A673 (cell line): ENCODE measurements around the gene RCC2. TPM values are rescaled to one million over a fixed set of nuclear protein-coding genes. Genes with fewer than 3 reads are reported as not detected.

Experiments
- BruUV-seq: library from RNA; stranded (reverse); fragments of 400-500 nt; replicated peaks from 2 replicates; lab custom pipeline; 2021; lab: Mats Ljungman, UMichigan
- CTCF ChIA-PET: fragments of 300-600 bp; sonication (Branson Sonifier 250); formaldehyde crosslinking; loops from one replicate; lab custom pipeline; 2022; ENCODE audit warnings: antibody characterized with exemption; lab: Charles Lee
- POLR2A ChIA-PET: fragments of 300-600 bp; sonication (Branson Sonifier 250); formaldehyde crosslinking; loops from one replicate; lab custom pipeline; 2022; ENCODE audit warnings: antibody characterized with exemption; ENCODE audit not compliant: low non-redundant PET; lab: Charles Lee
- DNase-seq: peaks from one replicate; pipeline ENCODE4 v3.0.0-alpha.2; 2015; ENCODE audit warnings: low spot score
- H3K27ac ChIP-seq: fragments of 200-600 bp; sonication (generic); 2 replicates; pipeline ENCODE4 v1.5.1; 2016; ENCODE audit warnings: mixed run types, low read depth, mild to moderate bottlenecking, mixed read lengths, antibody characterized with exemption, low read length; ENCODE audit not compliant: poor library complexity, severe bottlenecking
- H3K27me3 ChIP-seq: fragments of 200-600 bp; sonication (generic); replicated peaks from 2 replicates; pipeline ENCODE4 v1.6.1; 2017; ENCODE audit warnings: mixed run types, low read depth, mild to moderate bottlenecking, mixed read lengths, antibody characterized with exemption, low read length; ENCODE audit not compliant: insufficient read depth, poor library complexity
- H3K36me3 ChIP-seq: fragments of 200-600 bp; sonication (generic); 2 replicates; pipeline ENCODE4 v1.6.1; 2016; ENCODE audit warnings: mixed run types, mild to moderate bottlenecking, mixed read lengths, antibody characterized with exemption, low read length; ENCODE audit not compliant: insufficient read depth, poor library complexity, severe bottlenecking
- H3K4me1 ChIP-seq: fragments of 200-600 bp; sonication (generic); 2 replicates; pipeline ENCODE4 v1.6.1; 2017; ENCODE audit warnings: mixed run types, mild to moderate bottlenecking, mixed read lengths, antibody characterized with exemption, low read length; ENCODE audit not compliant: insufficient read depth, poor library complexity, severe bottlenecking
- H3K4me3 ChIP-seq: fragments of 200-600 bp; sonication (generic); 2 replicates; pipeline ENCODE4 v1.5.1; 2016; ENCODE audit warnings: low read depth, mixed run types, mild to moderate bottlenecking, mixed read lengths, low read length; ENCODE audit not compliant: poor library complexity, severe bottlenecking
- H3K9me3 ChIP-seq: fragments of 200-600 bp; sonication (generic); 2 replicates; pipeline ENCODE4 v1.6.1; 2016; ENCODE audit warnings: mixed run types, low read depth, mild to moderate bottlenecking, mixed read lengths, antibody characterized with exemption, low read length; ENCODE audit not compliant: poor library complexity, severe bottlenecking
- EZH2 ChIP-seq: fragments of 200-600 bp; sonication (generic); IDR thresholded peaks from 2 replicates; pipeline ENCODE4 v1.6.1; 2017; ENCODE audit warnings: borderline replicate concordance, low read depth, mild to moderate bottlenecking, mixed read lengths, antibody characterized with exemption, low read length; ENCODE audit not compliant: poor library complexity, severe bottlenecking
- intact Hi-C: fragments of 100-400 bp; cut with micrococcal nuclease; formaldehyde crosslinking; loops from one replicate; pipeline ENCODE4 v1.10.0; 2022; ENCODE audit not compliant: unreplicated experiment
- total RNA-seq: library from RNA; stranded (reverse); gene quantifications from 2 replicates; pipeline ENCODE4 v1.2.3, GENCODE V29; 2021
- TF ChIP-seq, protein P1 (sequence below): fragments of 300-800, 200-600 bp; sonication (generic); conservative IDR thresholded peaks from 2 replicates; pipeline ENCODE4 v1.5.1; 2017; ENCODE audit warnings: low read depth, mild to moderate bottlenecking, antibody characterized with exemption, low read length, moderate library complexity, mixed read lengths

Gene RCC2
- total RNA-seq, 1 experiment from 2014 or later: 182 TPM

DNA sequence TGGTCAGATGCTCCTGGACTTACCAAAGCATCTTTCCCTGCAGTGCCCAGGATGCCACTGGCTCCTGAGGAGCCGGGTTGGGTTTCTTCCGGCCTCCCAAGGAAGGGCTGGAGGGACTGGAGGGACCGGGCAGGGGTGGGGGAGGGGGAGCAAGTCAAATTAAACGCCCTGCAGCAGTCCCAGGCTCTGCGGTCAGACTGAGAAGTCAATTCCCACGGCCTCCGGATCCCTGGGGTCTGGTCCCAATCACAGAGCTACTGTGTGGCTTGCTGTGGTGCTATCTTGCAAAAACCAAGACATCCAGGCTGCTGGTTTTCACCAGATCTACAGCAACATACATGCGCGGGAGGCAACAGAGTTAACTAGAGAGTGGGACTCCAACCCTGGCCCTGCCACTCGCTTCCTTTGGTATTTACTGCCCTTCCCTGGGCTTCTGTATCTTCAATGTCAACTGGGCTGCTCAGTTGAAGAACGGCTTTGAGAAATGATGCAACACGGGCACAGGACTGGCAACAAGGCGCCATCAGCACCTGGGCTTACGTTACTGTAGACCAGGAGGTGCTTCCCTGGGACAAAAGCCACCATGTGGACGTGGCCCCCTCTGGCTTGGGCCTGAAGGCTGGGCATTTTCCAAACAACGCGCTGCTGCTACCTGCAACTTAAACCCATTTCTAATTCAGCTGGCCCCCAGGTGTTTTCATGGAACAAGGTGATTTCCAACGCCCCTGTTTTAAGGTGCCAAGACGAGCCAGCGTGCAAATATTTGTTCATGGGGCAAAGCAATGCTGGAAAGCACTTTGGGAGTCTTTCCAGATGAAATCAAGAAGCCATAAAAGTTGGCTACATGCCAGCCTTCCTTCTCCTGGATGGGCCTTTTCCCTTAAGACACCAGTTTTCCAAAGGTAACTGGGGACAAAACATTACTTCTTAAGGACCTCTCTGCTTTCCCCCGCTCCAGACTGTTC is 11.5 kb downstream of the RCC2 start:
- peaks cover 82% of the 10 kb centered on the region for H3K36me3 ChIP-seq
- no peaks in the 10 kb centered on the region for H3K9me3 ChIP-seq
- no peaks in the 10 kb centered on the region for H3K4me1 ChIP-seq
- intact Hi-C loops: no loop called here
- H3K27ac ChIP-seq: no peak overlapping the region
- TF ChIP-seq, protein P1, sequence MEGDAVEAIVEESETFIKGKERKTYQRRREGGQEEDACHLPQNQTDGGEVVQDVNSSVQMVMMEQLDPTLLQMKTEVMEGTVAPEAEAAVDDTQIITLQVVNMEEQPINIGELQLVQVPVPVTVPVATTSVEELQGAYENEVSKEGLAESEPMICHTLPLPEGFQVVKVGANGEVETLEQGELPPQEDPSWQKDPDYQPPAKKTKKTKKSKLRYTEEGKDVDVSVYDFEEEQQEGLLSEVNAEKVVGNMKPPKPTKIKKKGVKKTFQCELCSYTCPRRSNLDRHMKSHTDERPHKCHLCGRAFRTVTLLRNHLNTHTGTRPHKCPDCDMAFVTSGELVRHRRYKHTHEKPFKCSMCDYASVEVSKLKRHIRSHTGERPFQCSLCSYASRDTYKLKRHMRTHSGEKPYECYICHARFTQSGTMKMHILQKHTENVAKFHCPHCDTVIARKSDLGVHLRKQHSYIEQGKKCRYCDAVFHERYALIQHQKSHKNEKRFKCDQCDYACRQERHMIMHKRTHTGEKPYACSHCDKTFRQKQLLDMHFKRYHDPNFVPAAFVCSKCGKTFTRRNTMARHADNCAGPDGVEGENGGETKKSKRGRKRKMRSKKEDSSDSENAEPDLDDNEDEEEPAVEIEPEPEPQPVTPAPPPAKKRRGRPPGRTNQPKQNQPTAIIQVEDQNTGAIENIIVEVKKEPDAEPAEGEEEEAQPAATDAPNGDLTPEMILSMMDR: no peak
- TF ChIP-seq EZH2: no peak
- DNase-seq: no peak
- ChIA-PET POLR2A (no interaction called here), CTCF (no interaction called here)
- no peaks in the 10 kb centered on the region for H3K27me3 ChIP-seq
- no peak overlapping the region for H3K4me3 ChIP-seq
- no TSS peak for BruUV-seq

DNA sequence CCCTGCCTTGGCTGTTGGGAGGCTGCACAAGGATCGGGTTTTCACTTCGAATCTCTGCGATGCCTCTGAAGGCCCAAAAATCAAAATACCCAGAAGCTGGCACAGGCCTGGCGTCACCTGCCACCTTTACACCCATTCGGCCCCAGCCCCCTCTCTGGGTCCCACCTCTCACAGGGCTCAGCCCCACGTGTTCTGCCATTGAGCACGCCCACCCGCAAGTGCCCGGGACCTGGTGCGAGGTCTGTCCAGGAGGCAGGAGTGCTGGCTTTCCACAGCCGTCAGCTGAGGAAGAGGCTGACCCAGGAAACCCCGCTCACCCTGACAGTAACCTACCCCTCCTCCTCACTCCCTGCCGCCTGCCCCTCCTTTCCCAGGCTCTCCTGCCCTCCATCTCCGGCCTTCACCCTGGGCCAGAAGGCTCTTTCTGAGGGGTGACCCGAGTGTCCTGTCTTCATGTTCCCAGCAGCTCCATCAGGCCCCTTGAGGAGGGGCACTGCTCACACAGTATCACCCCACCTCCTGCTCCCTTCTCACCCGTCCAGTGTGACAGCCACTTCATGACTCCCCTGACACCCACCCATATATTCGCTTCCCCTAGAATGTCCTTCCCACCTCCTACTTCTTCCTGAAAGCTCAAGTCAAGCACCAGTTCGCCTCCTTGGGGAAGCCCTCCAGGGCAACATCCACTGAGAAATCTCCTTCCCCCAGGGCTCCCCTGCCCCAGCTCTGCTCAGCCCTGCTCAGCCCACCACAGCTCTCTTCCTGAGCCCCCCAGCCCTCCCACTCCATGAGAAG is 13.5 kb downstream of the RCC2 start:
- ChIA-PET POLR2A (no interaction called here), CTCF (no interaction called here)
- Histone ChIP-seq H3K4me1 (no peaks in the 10 kb centered on the region), H3K4me3 (no peak overlapping the region), H3K27ac (no peak overlapping the region), H3K36me3 (peaks cover 91% of the 10 kb centered on the region), H3K27me3 (no peaks in the 10 kb centered on the region), H3K9me3 (no peaks in the 10 kb centered on the region)
- intact Hi-C loops: no loop called here
- no peak for DNase-seq
- no TSS peak for BruUV-seq
- TF ChIP-seq, protein P1: no peak
- no peak for TF ChIP-seq EZH2

DNA sequence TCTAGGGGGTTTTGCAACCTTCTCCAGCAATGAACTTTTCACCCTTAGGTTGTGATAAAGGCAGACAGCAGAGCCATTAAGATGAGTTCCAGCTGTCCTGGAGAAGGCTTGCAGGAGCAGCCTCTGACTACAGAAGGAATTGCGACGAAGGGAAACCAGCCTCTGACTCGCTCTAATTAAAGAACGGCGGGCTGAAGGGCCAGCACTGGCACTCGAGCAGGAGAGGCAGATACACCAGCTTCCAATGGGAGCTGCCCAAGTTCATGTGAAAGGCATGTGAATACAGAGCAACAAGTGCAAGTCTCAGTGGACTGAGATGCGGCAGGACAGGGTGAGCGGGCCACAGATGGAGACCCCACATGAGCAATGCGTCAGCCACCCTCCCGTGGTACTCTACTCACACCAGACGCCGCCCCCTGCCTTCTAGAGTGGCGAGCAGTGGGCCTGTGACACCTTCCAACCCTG is 15.7 kb downstream of the RCC2 start:
- no TSS peak for BruUV-seq
- DNase-seq: no peak
- ChIA-PET CTCF (no interaction called here), POLR2A (no interaction called here)
- intact Hi-C loops: no loop called here
- Histone ChIP-seq H3K4me1 (peaks cover 4% of the 10 kb centered on the region), H3K36me3 (peaks cover 98% of the 10 kb centered on the region), H3K27ac (peak overlapping the region; percentile 14), H3K9me3 (no peaks in the 10 kb centered on the region), H3K4me3 (no peak overlapping the region), H3K27me3 (no peaks in the 10 kb centered on the region)
- TF ChIP-seq, protein P1: no peak
- TF ChIP-seq EZH2: no peak
